HuH-7.5 (cell line): ENCODE results near the gene SIAE.
A peak's percentile ranks its signal among the peaks of the same experiment; 100 is the strongest.

ENCODE experiments used
- DNase-seq: peaks from one replicate; pipeline ENCODE4 v3.0.0; 2011; ENCODE audit warnings: low spot score

SIAE gene

DNA sequence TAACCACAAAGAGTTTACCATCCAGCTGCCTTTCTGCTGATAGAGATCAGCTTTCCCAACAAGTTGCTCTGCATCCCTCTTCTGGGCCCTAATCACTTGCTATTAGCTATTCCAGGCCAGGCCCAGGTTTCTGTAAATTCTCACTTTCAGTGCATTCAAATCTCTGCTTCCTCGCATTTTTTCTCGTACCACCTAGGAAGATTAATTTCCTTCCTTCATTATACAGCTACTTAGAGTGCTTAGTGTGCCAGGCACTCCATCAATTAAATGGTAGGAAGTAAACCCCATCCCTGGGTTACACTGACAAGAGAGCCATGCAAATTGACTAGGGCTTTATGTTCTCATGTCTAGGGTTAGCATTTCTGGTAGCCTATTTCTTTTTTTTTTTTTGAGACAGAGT is 9.7 kb downstream of the SIAE start:
- DNase-seq: no peak

DNA sequence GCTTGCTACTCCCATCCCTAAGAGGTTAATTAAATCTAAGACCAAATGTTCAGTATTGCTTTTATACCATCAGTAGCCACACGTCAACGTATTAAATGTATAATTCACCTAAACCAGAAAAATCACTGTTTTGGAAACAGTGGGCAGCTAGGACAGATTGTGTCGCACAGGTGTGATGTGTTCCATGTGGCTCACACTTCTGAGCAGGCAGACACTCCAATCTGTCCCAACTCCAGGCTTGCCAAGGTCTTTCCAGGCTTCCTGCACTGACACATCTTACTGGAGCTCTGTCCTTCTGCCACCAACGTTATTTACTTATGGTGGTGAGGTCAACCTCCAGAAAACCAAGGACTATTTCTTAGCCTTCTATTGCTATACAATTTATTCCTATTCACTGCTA is 11.4 kb downstream of the SIAE start:
- no peak for DNase-seq

DNA sequence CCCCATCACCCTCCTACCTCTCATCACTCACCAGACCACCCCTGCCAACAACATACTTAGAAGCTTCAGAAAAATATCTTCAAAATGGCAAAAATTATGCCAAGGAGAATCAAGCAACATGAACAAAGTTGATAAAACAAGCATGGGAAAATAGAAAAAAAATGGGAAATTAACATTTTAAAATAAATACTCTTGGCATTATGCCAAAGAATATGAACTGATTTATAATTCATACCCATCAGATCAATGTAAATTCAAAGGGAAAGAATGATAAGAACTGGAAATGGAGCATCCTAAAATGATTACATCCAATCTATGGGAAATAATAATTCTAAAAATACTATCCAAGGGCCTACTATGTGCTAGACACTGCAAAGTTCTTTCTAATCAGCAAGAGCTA is 12.0 kb downstream of the SIAE start:
- no peak for DNase-seq

DNA sequence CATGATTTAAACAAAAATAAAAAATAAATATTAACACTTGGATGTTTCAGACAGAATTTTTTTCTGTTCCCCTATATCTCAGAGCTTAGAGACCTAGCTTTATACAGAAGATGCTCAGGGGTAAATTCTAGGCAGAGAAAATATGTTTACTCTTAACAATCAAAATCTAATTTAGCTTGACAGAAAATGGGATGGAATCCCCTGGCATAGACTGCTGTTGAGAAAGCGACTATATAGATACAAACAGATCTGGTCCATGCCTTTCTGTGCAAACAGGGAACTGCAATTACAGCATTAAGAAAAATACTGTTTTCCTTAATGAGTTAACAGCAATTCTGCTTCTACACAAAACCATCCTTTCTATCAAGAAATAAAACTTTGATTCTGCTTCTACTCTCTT is 14.6 kb downstream of the SIAE start:
- no peak for DNase-seq

DNA sequence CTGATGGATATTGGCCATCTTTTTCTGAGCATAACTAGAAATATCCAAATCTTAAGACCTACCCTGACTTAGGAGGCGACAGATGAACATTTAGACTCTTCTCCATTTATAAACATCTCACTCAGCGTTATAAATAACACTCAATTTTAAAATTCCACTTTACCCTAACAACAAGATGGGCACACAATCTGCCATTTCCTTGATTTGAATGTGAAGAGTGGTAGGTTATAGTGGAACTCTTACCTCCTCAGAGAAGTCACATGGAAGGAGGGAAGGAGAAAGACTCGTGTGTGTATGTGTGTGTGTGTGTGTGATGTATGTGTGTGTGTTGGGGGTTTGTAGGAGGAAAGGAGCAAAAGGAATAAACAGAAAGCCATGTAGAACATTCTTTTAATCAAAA is 15.0 kb downstream of the SIAE start:
- DNase-seq: no peak

DNA sequence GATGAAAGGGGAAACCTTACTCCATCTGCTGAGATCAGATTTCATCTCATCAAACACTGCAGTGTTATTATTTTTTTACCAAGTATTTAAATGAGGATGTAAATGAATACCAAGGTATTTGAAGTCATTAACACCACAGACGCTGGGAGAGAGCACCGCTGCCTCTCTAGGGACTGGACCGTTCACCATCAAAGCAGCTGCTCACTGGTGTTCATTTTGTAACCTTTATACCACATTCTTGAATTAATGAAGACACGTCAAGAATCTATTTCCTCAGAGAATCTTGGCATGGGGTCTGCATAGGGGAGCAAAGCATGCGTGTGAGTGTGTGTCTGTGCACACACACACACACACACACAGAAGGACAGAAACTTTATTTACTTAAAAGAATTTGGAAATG is 15.6 kb downstream of the SIAE start:
- DNase-seq: no peak

DNA sequence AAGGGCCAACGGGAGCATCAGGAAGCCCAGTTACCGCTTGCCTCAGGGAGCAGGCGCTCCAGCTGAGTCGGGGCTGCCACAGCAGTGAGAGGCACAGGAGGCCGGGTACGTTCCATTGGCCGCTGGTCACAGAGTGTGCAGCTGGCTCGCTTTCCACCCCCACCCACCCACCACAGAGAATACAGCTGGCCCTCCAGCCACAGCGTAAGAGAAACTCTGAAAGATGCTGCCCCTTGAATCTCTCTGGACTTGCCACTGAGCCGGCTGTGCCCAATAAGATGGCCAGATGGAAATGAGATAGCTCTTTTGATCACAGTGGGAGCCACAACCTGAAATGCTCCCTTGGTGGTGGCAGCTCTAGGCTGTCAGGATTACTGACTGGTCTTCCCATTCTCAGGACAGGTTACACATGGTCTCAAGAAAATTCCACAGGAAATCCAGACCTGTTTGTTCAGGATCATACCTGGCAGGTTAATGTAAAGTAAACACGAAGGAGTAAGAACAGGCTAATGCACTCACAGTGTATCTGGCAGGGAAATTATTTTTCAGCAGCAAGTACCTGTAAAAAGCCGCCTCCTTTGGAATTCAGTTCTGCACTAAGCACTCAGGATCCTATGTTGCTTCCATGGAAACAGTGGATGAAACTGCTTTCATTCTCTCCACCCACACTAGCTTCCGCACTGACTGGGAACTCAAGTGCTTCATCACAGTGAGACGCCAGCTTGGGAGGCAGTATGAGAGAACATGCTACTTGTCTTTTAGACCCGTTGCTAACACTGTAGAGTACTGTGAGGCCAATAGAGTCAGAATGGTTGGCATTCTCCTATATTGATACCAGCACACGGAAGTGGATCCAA is 16.5 kb downstream of the SIAE start:
- DNase-seq: no peak

DNA sequence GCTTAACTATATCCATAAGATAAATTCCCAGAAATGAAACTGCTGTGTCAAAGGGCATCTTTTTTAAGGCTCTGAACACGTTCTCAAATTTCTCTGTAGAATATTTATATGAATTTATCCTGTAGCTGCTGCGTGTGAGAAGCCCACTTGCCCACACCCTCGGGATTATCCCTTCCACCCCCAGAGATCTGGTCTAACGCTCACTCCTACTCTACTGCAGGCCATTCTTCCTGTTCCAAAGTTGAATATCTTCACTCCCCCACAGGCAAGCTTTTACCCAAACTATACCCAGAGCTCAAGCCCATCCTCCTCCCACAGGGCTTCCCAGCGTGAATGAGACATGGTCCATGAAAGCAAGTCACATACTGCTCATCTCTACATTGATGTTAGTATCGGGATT is 24.9 kb downstream of the SIAE start:
- DNase-seq: no peak

DNA sequence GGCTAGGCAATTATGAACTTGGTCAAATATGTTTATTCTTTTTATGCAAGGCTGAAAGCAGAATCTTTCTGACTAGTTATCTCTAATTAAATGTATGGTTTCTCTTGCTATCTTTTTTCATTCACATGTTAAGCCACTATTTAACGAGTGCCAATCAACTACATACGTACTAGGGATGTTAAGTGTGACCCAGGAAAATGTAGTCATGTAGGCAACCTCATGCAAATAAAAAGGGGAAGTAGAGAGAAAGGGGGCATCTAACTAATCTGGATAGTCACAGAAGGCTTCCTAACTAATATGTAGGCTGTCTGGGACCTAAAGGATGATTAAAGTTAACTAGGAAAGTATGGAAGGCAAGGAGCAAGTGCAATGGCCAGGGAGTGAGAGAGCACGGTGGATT is 27.4 kb downstream of the SIAE start:
- DNase-seq: no peak

DNA sequence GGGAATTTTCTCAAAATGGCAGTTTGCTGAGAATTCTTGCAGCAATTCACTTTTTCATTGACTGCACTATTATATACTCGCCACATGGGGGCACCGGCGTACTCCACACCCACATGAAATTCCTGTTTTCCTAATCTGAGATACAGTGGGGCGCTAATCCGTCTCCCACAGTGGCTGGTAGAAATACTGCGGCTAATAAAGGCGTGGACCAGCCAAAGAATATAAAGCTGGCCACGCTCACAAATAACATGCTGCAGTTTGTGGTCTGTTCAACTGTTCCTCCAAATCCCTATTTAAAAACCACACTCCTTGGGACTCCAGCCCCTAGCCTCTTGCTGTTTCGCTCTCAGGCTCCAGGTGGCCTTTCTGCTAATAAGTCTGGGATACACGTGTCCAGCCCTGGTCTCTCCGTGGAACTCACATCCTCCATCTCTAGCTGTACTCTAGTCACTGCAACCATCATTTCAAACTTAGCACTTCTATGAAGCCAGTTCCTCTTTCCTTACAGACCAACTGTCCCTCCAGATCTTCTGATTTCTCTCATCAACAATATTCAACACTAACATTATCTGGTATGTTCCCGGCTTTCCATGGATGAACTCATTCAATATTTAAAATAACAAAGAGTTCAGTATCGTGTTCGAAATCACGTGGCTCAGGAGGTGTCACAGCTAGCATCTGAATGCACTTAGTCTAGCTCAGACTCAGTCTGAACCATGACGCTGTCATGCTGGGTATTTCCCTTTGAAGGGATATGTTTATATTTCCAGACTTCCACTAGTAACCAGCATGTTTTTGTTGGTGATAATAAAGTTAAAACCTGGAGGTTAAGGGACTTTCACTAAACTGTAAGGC is 28.9 kb downstream of the SIAE start:
- DNase-seq: peak; percentile 36

DNA sequence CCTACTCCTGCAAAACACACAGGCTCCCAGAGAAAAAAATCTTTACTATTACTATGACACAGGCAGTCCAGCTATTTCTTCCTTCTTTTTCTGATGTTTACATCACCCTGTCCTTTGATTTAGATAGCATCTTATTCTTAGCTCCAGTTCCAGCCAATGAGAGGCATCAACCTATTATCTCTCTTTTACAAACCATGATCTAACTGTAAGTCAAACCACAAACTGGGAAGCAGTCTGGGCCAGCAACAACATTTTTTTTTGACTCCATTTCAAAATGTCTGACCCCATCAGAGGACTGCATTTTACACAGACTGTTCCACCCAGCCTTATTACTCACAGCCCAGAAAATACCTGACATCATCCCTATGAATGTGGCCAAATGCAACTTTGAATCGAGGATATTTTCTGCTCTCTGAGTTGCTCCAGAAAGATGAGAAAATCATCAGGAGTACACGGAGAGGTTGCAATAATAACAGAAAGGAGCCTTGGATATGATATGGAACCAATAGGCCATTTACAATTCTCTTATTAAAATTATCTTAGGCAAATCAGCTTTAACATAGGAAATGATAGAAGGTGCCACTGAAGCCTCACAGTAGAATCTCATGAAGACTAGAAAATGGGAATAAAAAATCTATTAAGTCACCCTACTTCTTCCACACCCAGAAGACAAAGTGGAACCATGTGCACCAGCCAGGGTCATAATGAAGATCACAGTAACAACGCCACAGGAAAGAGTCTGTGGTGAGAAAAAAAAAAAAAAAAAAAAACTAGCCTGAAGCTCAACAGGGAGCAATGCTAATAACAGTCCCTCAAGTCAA is 29.7 kb downstream of the SIAE start:
- no peak for DNase-seq

DNA sequence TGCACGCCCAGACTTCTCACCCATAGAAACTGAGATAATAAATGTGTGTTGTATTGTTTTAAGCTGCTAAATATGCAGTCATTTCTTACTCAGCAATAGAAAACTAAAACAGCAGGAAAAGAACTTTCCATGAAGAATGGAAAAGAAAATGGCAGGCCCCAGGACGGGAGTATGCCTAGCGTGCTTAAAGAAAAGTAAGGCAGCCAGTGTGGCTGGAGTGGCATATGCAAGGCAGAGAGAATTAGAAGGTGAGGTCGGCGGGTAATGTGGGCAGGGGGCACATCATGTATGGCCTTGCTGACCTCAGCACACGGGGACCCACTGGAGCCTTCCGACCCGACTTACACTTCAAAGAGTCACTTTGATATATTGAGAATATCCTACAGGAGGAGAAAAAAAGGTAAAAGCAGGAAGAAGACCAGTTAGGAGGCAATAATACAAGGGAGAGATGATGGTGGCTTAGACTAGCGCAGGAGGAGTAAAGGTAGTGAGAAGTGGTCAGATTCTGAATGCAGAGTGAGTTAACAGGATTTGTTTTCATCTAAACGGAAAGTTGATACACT is 30.4 kb downstream of the SIAE start:
- DNase-seq: no peak

DNA sequence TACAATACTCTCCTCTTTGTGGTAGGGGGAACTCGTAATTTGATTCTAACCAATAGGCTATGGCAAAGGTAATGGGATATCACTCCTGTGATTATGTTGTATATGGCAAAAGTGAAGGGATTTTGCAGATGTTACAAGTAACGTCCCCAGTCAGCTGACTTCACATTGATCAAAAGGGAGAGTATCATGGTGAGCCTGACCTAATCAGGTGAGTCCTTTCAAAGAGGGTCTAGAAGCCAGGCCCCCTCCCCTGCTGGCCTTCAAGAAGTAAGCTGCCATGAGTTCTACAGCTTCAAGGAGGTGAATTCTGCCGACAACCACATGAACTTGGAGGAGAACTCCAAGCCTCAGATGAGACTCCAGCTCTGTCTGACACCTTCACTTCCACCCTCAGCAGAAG is 30.9 kb downstream of the SIAE start:
- no peak for DNase-seq

DNA sequence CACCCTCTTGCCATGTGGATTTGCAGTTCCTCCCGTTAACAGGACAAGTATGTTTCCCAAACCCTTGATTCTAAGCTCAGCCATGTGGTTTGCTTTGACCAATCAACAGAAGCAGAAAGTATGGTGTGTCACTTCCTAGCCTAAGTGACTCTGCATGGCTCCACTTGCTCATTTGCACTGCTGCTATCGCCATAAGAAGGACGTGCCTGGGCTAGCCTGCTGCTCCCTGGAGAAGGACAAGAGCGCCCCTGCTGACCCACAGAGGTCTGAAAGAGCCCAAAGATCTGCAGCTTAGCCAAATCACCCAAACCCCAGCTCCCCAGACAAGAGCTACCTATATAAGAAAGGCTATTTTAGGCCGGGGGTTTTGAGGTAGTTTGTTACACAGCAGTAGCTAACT is 32.9 kb downstream of the SIAE start:
- no peak for DNase-seq

DNA sequence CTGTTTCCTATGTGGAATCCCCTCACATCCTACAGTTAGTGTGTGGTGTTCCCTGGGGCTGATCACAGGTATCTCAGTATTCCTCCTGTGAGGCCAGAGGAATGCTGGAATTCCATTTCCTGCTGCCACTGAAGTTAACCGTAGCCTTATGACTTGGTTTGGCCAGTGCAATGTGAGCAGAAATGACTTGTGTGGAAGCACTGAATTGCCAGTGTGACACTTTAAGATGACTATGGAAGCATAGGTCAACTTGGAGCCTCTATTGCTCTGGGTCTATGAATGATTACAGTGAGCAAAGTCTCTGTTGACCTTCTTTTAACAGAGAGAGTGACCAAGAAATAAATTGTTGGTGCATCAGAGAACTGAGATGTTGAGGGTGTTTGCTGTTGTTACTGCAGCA is 34.4 kb downstream of the SIAE start:
- DNase-seq: no peak

DNA sequence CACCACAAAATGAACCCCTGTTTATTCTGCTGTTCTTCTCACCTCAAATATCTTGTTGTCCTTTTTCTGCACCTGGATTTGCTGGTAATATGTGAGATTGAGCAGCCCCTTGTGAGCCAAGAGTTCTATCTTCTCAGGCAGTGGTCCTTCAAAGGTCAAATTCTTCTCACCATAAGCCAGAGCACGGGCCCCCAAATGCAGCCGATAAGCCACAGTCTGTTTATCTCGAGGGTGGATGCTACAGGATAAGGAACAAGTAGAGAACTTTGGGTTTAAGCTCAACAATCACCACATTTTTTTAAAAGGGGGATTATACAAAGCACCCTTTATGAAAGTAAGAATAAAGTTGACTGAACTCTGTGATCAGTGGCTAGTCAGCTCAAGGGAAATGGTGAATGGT is 35.0 kb downstream of the SIAE start:
- no peak for DNase-seq

DNA sequence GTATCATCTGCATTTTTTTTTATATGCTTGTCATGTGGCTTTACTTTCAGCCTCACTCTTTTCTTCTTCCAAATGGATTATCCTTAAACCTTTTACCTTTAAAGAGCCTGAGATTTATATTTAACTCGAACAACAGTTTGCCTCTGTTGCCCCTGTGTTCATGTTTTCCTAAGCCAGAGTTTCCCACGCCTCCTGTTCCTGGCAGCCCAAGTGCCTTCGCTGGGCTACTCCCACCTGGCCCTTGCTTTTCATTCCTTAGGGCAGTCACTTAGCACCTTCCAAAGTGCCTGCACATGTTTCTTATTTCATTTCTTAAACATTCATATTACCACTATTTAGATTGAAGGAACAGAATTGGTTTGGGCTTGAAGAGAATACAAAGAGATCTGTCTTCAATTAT is 37.6 kb downstream of the SIAE start:
- DNase-seq: no peak

DNA sequence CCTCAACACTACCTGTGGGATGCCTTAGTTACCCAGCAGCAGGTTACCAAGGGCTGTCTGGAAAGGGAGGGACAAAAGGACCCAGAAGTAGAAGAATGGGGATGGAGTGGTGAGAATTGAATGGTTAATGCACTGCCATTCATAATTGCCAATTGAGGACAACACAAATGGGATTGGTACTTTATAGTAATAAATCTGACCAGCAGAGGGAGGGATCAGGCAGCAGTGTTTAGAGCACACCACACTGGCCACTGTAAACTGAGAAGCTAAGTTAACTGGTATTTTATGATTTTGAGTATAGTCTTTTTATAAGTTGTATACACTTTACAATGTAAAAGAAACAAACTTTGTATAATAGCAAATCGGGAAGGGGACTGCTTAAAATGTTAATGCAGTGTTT is 40.2 kb downstream of the SIAE start:
- DNase-seq: no peak

DNA sequence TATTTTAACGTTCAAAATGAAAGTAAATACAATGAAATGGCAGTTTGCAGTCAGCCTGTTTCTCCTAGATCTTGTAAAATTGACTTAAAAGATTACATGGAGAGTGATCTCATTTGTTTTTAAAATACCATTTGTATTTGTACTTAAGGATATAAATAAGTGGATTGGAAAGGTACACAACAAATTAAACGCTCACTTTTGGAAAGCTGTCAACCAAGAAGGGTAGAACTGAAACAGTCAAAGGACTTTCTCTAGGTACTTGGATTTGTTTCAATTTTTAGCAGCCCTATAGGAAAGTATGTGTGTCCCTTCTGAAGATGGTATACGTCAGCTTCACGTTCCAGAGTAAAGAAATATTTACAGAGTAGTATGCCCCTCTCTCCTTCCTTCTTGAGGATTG is 43.6 kb downstream of the SIAE start:
- DNase-seq: no peak

DNA sequence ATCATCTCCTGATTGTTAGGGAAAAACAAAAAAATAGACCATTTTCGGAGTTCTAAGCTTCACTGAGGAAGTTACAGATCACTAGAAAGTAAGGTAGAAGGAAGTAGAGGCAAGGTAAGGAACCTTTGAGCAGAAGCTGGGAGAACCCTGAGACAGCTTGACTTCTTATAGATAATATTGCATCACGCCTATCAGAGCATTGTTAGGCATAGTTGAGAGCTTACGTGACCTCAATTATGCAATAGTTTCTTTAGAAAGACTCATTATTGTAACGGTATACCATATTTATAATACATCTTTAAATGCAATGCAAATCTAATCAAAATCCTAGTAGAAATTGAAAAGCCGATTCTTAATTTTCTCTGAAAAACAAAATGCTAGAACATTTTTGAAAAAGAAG is 46.0 kb downstream of the SIAE start:
- DNase-seq: no peak

DNA sequence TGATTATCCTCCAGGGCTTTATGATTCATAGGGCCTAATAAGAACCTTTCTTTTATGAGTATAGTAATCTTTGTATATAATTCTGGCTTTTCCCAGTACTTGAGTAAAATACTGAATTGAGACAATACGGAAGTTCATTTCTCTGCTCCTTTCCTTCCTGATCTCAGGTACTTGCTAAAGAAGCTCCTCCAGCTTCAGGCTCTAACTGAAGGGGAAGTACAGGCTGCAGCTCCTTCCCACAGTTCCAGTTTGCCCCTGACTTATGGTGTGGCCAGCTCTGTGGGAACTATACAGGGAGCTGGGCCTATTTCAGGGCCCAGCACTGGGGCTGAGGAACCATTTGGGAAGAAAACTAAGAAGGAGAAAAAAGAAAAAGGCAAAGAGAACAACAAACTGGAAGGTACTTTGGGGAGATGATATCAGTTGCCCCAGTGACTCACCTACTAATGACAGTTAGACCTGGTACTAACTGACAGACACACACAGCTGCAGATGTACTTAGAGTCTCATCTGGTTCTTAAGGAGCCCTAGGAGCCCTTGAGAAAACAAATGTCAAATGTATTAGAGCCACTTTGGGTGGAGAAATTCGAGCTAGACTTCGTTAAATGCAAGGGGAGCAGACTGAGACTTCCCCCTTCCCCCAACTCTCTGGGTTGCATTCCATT is 47.9 kb downstream of the SIAE start:
- DNase-seq: no peak
